ENCODE results near the gene P3H2. TPM values are rescaled to one million over a fixed set of nuclear protein-coding genes. Genes with fewer than 3 reads are reported as not detected.

The P3H2 gene
- total and polyA plus RNA-seq, 11 donors: 0.55 to 24.8 (median 3.8) TPM

DNA sequence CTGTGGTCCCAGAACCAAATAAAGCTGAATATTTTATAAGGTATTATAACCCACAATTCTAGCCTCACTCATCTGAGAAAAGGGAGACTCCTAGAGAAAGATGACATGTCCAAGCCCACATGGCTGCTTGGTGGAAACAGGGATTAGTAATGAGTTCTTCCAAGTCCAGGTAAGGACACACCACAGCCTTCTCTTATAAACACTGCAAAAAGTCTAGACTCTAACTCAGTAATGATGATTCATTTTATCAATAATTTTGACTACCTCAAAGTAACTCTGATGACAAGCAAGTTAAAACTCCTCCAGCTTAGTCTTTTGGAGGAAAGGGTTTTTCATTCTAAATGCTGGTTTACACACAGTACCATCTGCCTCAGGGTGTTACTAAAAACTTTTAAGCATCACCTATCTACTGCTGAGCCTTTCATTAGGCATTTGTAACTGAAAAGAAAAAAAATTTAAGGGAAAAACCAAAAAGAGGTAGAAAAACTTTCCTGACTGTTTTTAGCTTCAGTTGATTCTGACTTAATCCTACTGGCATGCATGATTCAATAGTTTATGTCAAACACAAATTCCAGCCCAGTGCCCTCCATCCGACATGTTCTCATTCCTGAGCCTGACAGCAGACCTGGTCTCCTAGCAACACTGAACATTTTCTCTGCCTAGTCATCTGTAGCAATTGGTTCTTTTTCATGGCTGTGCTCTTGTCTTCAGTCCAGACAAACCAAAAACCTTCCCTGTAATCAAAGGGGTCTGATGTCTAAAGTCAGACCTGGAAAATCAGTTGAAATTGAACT, 43.9 kb downstream of the P3H2 start:
- WGBS, 4 donors: 13 to 39% (median 34%) methylated on average over 1 of the region's 1 CpG
- intact Hi-C loops (cut with DNase I): loop anchor here in 2 of 10 donors (5.0 to 10.0 kb wide), 2 partner anchors 54 to 58 kb away; no protein-coding TSS in a partner anchor

DNA sequence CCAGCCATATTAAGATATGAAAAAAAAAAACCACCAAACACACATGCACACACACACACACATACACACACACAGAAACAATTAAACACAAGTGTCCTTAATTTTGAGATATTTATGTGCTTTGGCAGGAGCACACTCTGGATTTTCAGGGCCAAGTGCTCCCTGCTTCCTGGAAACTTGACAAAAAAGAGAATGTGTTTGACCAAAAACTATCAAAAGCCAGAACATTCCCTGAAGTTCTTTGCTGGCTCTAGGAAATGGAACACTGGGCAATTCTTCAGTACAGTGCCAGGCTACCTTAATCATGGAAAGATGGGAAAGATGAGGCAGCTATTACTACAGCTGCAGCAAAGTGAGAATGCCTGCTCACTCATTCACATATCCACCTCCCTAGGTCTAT, 44.6 kb downstream of the P3H2 start:
- no peaks in the 10 kb centered on the region for H3K9me3 ChIP-seq
- H3K36me3 ChIP-seq: no peaks in the 10 kb centered on the region
- H3K27me3 ChIP-seq: no peaks in the 10 kb centered on the region
- peaks cover 0 to 25% (median 1%) of the 10 kb centered on the region in 12 donors for H3K4me1 ChIP-seq
- no peak overlapping the region for H3K4me3 ChIP-seq
- intact Hi-C loops (cut with DNase I): loop anchor here in 2 of 10 donors (5.0 to 10.0 kb wide), 2 partner anchors 54 to 59 kb away; no protein-coding TSS in a partner anchor
- ATAC-seq (no peak), DNase-seq (no peak)
- peak overlapping the region in 1 of 12 donors; percentile 55 for H3K27ac ChIP-seq
- no peak for TF ChIP-seq POLR2A (IDR thresholded peaks at IDR 0.05)
- TF ChIP-seq, protein P1, sequence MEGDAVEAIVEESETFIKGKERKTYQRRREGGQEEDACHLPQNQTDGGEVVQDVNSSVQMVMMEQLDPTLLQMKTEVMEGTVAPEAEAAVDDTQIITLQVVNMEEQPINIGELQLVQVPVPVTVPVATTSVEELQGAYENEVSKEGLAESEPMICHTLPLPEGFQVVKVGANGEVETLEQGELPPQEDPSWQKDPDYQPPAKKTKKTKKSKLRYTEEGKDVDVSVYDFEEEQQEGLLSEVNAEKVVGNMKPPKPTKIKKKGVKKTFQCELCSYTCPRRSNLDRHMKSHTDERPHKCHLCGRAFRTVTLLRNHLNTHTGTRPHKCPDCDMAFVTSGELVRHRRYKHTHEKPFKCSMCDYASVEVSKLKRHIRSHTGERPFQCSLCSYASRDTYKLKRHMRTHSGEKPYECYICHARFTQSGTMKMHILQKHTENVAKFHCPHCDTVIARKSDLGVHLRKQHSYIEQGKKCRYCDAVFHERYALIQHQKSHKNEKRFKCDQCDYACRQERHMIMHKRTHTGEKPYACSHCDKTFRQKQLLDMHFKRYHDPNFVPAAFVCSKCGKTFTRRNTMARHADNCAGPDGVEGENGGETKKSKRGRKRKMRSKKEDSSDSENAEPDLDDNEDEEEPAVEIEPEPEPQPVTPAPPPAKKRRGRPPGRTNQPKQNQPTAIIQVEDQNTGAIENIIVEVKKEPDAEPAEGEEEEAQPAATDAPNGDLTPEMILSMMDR (IDR thresholded peaks at IDR 0.05): no peak

More for the DNA sequence above, 43.9 kb downstream of the P3H2 start:
- ATAC-seq (peak; percentile 53 to 85 (median 67)), DNase-seq (peak in 2 of 5 donors; percentile 21 to 28)
- H3K4me3 ChIP-seq: no peak overlapping the region
- TF ChIP-seq, protein P1 (IDR thresholded peaks at IDR 0.05): no peak
- no peak for TF ChIP-seq POLR2A (IDR thresholded peaks at IDR 0.05)
- no peaks in the 10 kb centered on the region for H3K27me3 ChIP-seq
- peaks cover 0 to 25% (median 1%) of the 10 kb centered on the region in 12 donors for H3K4me1 ChIP-seq
- no peaks in the 10 kb centered on the region for H3K36me3 ChIP-seq
- H3K9me3 ChIP-seq: no peaks in the 10 kb centered on the region
- peak overlapping the region in 3 of 12 donors; percentile 9 to 55 (median 48) for H3K27ac ChIP-seq

DNA sequence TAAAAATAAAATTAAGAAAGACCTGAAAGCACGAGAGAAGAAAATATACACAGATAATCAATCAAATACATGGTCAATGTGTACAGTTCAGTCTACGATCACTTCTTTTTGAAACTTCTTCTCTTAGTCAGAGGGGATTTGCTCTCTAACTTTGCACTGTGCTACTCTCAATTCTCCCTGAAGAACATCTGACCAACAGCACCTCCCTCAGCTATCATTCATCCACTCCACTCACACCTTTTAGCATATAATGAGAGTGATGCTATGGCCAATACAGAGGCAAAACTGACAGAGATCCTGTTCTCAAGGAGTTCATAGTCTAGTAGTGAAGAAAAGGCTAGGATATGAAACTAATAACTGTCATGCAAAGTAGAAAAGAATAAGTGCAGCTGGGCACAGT, 45.9 kb downstream of the P3H2 start:
- no peaks in the 10 kb centered on the region for H3K9me3 ChIP-seq
- DNase-seq (no peak), ATAC-seq (no peak)
- H3K27me3 ChIP-seq: no peaks in the 10 kb centered on the region
- H3K27ac ChIP-seq: no peak overlapping the region
- no peak for TF ChIP-seq POLR2A (IDR thresholded peaks at IDR 0.05)
- TF ChIP-seq, protein P1 (IDR thresholded peaks at IDR 0.05): no peak
- H3K36me3 ChIP-seq: no peaks in the 10 kb centered on the region
- H3K4me3 ChIP-seq: no peak overlapping the region
- intact Hi-C loops (cut with DNase I): loop anchor here in 2 of 10 donors (5.0 to 10.0 kb wide), 2 partner anchors 53 to 60 kb away; no protein-coding TSS in a partner anchor
- peaks cover 0 to 25% (median 1%) of the 10 kb centered on the region in 12 donors for H3K4me1 ChIP-seq
- WGBS, 4 donors: 74 to 96% (median 93%) methylated on average over 2 of the region's 2 CpGs

DNA sequence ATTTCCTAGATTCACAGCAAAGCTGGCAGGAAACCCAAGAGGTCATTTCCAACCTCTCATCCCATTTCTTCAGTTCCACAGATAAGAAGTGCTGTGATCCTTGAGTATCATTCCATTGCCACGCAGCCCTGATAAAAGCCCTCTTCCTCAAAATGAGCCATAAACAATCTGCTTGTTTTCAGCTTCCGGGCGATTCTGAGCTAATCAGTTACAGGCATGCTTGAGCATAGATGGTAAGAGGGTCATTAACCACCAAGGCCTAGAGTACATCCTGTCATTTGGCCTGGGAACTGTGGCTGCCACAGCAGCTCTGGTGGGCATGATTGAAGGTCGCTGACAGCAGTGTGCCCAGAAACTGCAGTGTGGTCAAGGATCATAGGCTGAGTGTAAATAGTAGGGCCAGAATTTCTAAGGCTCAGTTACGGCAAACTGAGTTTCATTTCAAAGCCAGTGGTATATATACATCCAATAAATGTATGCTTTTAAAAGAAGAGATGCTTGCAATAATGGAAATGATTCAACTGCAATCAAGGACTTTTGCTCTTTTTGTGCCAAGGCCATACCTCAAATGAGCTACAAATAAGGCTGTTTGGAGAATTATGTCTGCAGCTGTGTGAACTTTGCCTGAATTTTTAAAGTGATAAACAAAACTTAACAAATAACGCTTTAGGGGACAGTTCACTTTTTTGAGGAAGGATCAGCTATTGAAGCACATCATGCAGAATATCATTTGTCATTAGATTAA, 47.3 kb downstream of the P3H2 start:
- H3K27me3 ChIP-seq: no peaks in the 10 kb centered on the region
- peak; percentile 39 to 83 (median 56) for ATAC-seq
- no peaks in the 10 kb centered on the region for H3K9me3 ChIP-seq
- no peak for DNase-seq
- H3K27ac ChIP-seq: peak overlapping the region in 3 of 12 donors; percentile 9 to 21 (median 18)
- TF ChIP-seq, protein P1 (IDR thresholded peaks at IDR 0.05): no peak
- no peak for TF ChIP-seq POLR2A (IDR thresholded peaks at IDR 0.05)
- H3K4me1 ChIP-seq: peaks cover 0 to 25% (median 1%) of the 10 kb centered on the region in 12 donors
- no peaks in the 10 kb centered on the region for H3K36me3 ChIP-seq
- 42 to 58% (median 48%) methylated on average over 6 of the region's 6 CpGs for WGBS, 4 donors
- no peak overlapping the region for H3K4me3 ChIP-seq
- intact Hi-C loops (cut with DNase I): loop anchor here in 1 of 10 donors (10.0 kb wide), 1 partner anchor 61 kb away; no protein-coding TSS in a partner anchor
